UCSD-AML1 (cell line): ENCODE results near the gene ACTR8.

Source experiments
- DNase-seq: peaks from one replicate; lab custom pipeline; 2025; ENCODE audit not compliant: unreplicated experiment; lab: John Stamatoyannopoulos, UW

The ACTR8 gene

GRCh38 chr3:53865732-53866499 is 16.0 kb downstream of the ACTR8 start:
- no peak for DNase-seq

- DNase-seq, result no peak
Measured at GRCh38 chr3:53863145-53863544, 18.8 kb downstream of the ACTR8 start.

- DNase-seq, result no peak
Measured at GRCh38 chr3:53862241-53862640, 19.7 kb downstream of the ACTR8 start.

- no peak for DNase-seq
Measured at GRCh38 chr3:53860196-53860595, 21.8 kb downstream of the ACTR8 start.

GRCh38 chr3:53859178-53859577 is 22.8 kb downstream of the ACTR8 start:
- DNase-seq, result no peak

GRCh38 chr3:53858096-53858741 is 23.7 kb downstream of the ACTR8 start:
- no peak for DNase-seq

GRCh38 chr3:53856964-53857363 is 25.0 kb downstream of the ACTR8 start:
- DNase-seq, result no peak

GRCh38 chr3:53850895-53851294 is 31.1 kb downstream of the ACTR8 start:
- DNase-seq, result no peak

- DNase-seq, result no peak
Measured at GRCh38 chr3:53849916-53850315, 32.0 kb downstream of the ACTR8 start.

GRCh38 chr3:53846851-53847155 is 35.1 kb downstream of the ACTR8 start:
- DNase-seq, result no peak

GRCh38 chr3:53846134-53846850 is 35.7 kb downstream of the ACTR8 start, which contains the start of the genes CHDH and IL17RB:
TSS of gene CHDH (minus strand) at chr3:53846419. CDS start at chr3:53824008, 22,411 bp downstream.
TSS of gene IL17RB (plus strand) at chr3:53846568. CDS start at chr3:53846589, 21 bp downstream.
- no peak for DNase-seq

GRCh38 chr3:53845881-53846133 is 36.1 kb downstream of the ACTR8 start:
- DNase-seq, result no peak

- no peak for DNase-seq
Measured at GRCh38 chr3:53845103-53845880, 36.7 kb downstream of the ACTR8 start.

GRCh38 chr3:53844262-53845102 is 37.5 kb downstream of the ACTR8 start:
- no peak for DNase-seq

- DNase-seq, result no peak
Measured at GRCh38 chr3:53843195-53844177, 38.5 kb downstream of the ACTR8 start.

GRCh38 chr3:53842436-53843194 is 39.3 kb downstream of the ACTR8 start:
- DNase-seq, result no peak

- no peak for DNase-seq
Measured at GRCh38 chr3:53841296-53841695, 40.7 kb downstream of the ACTR8 start.

- no peak for DNase-seq
Measured at GRCh38 chr3:53837331-53837730, 44.6 kb downstream of the ACTR8 start.
